H1 (cell line): ENCODE data around the gene GPR162. TPM values are rescaled to one million over a fixed set of nuclear protein-coding genes. Genes with fewer than 3 reads are reported as not detected.
"Not testable (repeated sequence)": the region's sequence is repeated elsewhere in the genome, so short reads cannot be mapped to it uniquely, and the experiment has no call there.

Source experiments
- CTCF ChIA-PET: fragments of 300-600 bp; sonication (Branson Sonifier 250); formaldehyde crosslinking; loops from one replicate; lab custom pipeline; 2021; ENCODE audit not compliant: partially characterized antibody; lab: Charles Lee
- POLR2A ChIA-PET: fragments of 300-600 bp; sonication (Branson Sonifier 250); formaldehyde crosslinking; loops from one replicate; lab custom pipeline; 2021; ENCODE audit warnings: inconsistent platforms; ENCODE audit not compliant: partially characterized antibody; lab: Charles Lee
- DNase-seq, 2 experiments: peaks; one replicate each; pipeline versions ENCODE4 v3.0.0 to v3.0.0-alpha.2; 2010 to 2022; ENCODE audit warnings: low spot score in 2 of 2, low read depth in 1 of 2, mixed read lengths in 1 of 2
- FAIRE-seq: peaks from 2 replicates; lab custom pipeline; 2011; peaks lifted over from hg19 to GRCh38; lab: Jason Lieb, UNC
- H2AFZ ChIP-seq: 2 replicates; pipeline ENCODE4 v1.8.1; 2012; ENCODE audit warnings: low read length, inconsistent platforms
- H2AK5ac ChIP-seq: 2 replicates; pipeline ENCODE4 v1.6.1; 2013; ENCODE audit warnings: low read depth, low read length
- H2BK120ac ChIP-seq: replicated peaks from 2 replicates; pipeline ENCODE3; 2013; ENCODE audit warnings: low read depth, low read length, inconsistent platforms
- H2BK12ac ChIP-seq: 2 replicates; pipeline ENCODE4 v1.6.1; 2013; ENCODE audit warnings: low read depth, low read length
- H2BK15ac ChIP-seq: 2 replicates; pipeline ENCODE4 v1.6.1; 2013; ENCODE audit warnings: low read length
- H2BK20ac ChIP-seq: 2 replicates; pipeline ENCODE4 v1.6.1; 2013; ENCODE audit warnings: low read length
- H2BK5ac ChIP-seq: 2 replicates; pipeline ENCODE4 v1.6.1; 2013; ENCODE audit warnings: low read depth, low read length
- H3K14ac ChIP-seq: 2 replicates; pipeline ENCODE4 v1.6.1; 2013; ENCODE audit warnings: inconsistent platforms; ENCODE audit not compliant: insufficient read length
- H3K18ac ChIP-seq: 2 replicates; pipeline ENCODE4 v1.6.1; 2013; ENCODE audit warnings: low read length; ENCODE audit errors: extremely low read depth
- H3K23ac ChIP-seq: 2 replicates; pipeline ENCODE4 v1.6.1; 2013; ENCODE audit warnings: inconsistent platforms; ENCODE audit not compliant: insufficient read length
- H3K23me2 ChIP-seq: 2 replicates; pipeline ENCODE4 v1.6.1; 2013; ENCODE audit warnings: low read depth, low read length
- H3K27ac ChIP-seq: 2 replicates; pipeline ENCODE4 v1.6.1; 2011; ENCODE audit warnings: low read depth, low read length, inconsistent platforms
- H3K27me3 ChIP-seq, 4 experiments: replicated peaks in 1 of 4; 1 replicate in 1 of 4; 2 replicates in 3 of 4; pipeline versions ENCODE4 v1.6.1 to v1.8.1; 2011 to 2013; ENCODE audit warnings: low read length in 3 of 4, mild to moderate bottlenecking in 3 of 4, inconsistent platforms in 2 of 4, mixed read lengths in 2 of 4, moderate library complexity in 1 of 4; ENCODE audit not compliant: control insufficient read depth in 3 of 4, insufficient read depth in 3 of 4; ENCODE audit errors: extremely low read depth in 1 of 4
- H3K36me3 ChIP-seq, 4 experiments: 2 replicates each; pipeline versions ENCODE4 v1.6.1 to v1.8.1; 2011 to 2013; ENCODE audit warnings: mild to moderate bottlenecking in 4 of 4, low read length in 3 of 4, moderate library complexity in 2 of 4, control low read depth in 1 of 4, inconsistent platforms in 1 of 4; ENCODE audit not compliant: insufficient read depth in 4 of 4, control insufficient read depth in 2 of 4
- H3K4ac ChIP-seq: replicated peaks from 2 replicates; pipeline ENCODE3; 2013; ENCODE audit warnings: low read length, low read depth, mixed read lengths, inconsistent platforms; ENCODE audit not compliant: insufficient read length
- H3K4me1 ChIP-seq, 4 experiments: replicated peaks in 1 of 4; 1 replicate in 1 of 4; 2 replicates in 3 of 4; pipeline versions ENCODE4 v1.6.1 to v1.8.1; 2011 to 2013; ENCODE audit warnings: low read length in 3 of 4, inconsistent platforms in 2 of 4, mixed read lengths in 1 of 4; ENCODE audit not compliant: insufficient read depth in 4 of 4, control insufficient read depth in 3 of 4
- H3K4me2 ChIP-seq, 2 experiments: 2 replicates each; pipeline versions ENCODE4 v1.6.1 to v1.8.1; 2011 to 2013; ENCODE audit warnings: low read depth in 2 of 2, low read length in 2 of 2, control low read depth in 1 of 2, inconsistent platforms in 1 of 2, mild to moderate bottlenecking in 1 of 2; ENCODE audit not compliant: insufficient read depth in 1 of 2
- H3K4me3 ChIP-seq, 4 experiments: fragments of 200-600, 300-600 bp in 1 of 4; sonication (generic), shearing (Covaris generic), sonication (Bioruptor Twin) in 1 of 4; 2 replicates each; pipeline versions ENCODE4 v1.5.1 to v1.8.1; 2011 to 2016; ENCODE audit warnings: low read length in 4 of 4, low read depth in 3 of 4, control low read depth in 2 of 4, inconsistent platforms in 2 of 4, mild to moderate bottlenecking in 2 of 4, mixed read lengths in 1 of 4, moderate library complexity in 1 of 4; ENCODE audit not compliant: insufficient read depth in 2 of 4; ENCODE audit errors: extremely low read depth in 1 of 4
- H3K56ac ChIP-seq: replicated peaks from 2 replicates; pipeline ENCODE3; 2013; ENCODE audit warnings: low read depth, mild to moderate bottlenecking, mixed read lengths, low read length, inconsistent platforms; ENCODE audit not compliant: insufficient read length
- H3K79me1 ChIP-seq: 2 replicates; pipeline ENCODE4 v1.6.1; 2013; ENCODE audit warnings: low read depth, low read length, control low read depth
- H3K79me2 ChIP-seq, 2 experiments: 2 replicates each; pipeline versions ENCODE4 v1.6.1 to v1.8.1; 2012 to 2013; ENCODE audit warnings: low read length in 2 of 2, mild to moderate bottlenecking in 2 of 2, inconsistent platforms in 1 of 2; ENCODE audit not compliant: insufficient read depth in 2 of 2, control insufficient read depth in 1 of 2
- H3K9ac ChIP-seq, 4 experiments: replicated peaks in 1 of 4; 1 replicate in 1 of 4; 2 replicates in 3 of 4; pipeline versions ENCODE4 v1.6.1 to v1.8.1; 2011 to 2013; ENCODE audit warnings: low read depth in 3 of 4, low read length in 3 of 4, control low read depth in 2 of 4, mild to moderate bottlenecking in 2 of 4, moderate library complexity in 2 of 4, inconsistent platforms in 1 of 4; ENCODE audit errors: extremely low read depth in 1 of 4
- H3K9me3 ChIP-seq, 2 experiments: 2 replicates each; pipeline versions ENCODE4 v1.6.1 to v1.8.1; 2012 to 2013; ENCODE audit warnings: mild to moderate bottlenecking in 2 of 2, moderate library complexity in 2 of 2, control low read depth in 1 of 2, inconsistent platforms in 1 of 2, low read depth in 1 of 2, low read length in 1 of 2, mixed read lengths in 1 of 2; ENCODE audit not compliant: insufficient read depth in 2 of 2
- H4K20me1 ChIP-seq, 2 experiments: replicated peaks in 1 of 2; 2 replicates each; pipeline versions ENCODE3 to v1.8.1; 2011 to 2013; ENCODE audit warnings: inconsistent platforms in 2 of 2, low read length in 2 of 2, mild to moderate bottlenecking in 1 of 2; ENCODE audit not compliant: insufficient read depth in 2 of 2, control insufficient read depth in 1 of 2
- H4K5ac ChIP-seq: 2 replicates; pipeline ENCODE4 v1.6.1; 2013; ENCODE audit warnings: low read length, low read depth, mixed read lengths, inconsistent platforms; ENCODE audit not compliant: insufficient read length
- H4K8ac ChIP-seq: 2 replicates; pipeline ENCODE4 v1.8.0; 2013; ENCODE audit warnings: mild to moderate bottlenecking, moderate library complexity, low read length, inconsistent platforms; ENCODE audit not compliant: insufficient read depth; ENCODE audit errors: extremely low read depth
- H4K91ac ChIP-seq: replicated peaks from 2 replicates; pipeline ENCODE3; 2013; ENCODE audit warnings: low read length, mixed read lengths, inconsistent platforms; ENCODE audit not compliant: insufficient read length
- whole genome bisulfite sequencing, 2 experiments: shearing (Covaris generic) in 1 of 2; methylation state at CpG; one replicate each; pipeline versions ENCODE4 v1.1.6 to v1.1.7; 2013 to 2015; ENCODE audit warnings: low lambda C conversion rate in 2 of 2, mixed read lengths in 2 of 2, inconsistent platforms in 1 of 2, low coverage in 1 of 2, missing lambda C conversion rate in 1 of 2; ENCODE audit not compliant: insufficient replicate concordance in 2 of 2, insufficient coverage in 1 of 2, insufficient read length in 1 of 2; ENCODE audit errors: extremely low coverage in 1 of 2, missing lambda C conversion rate in 1 of 2; 5-methylcytosine and 5-hydroxymethylcytosine counted together
- polyA plus RNA-seq, 7 experiments: library from polyadenylated mRNA; depleted of rRNA in 3 of 7; stranded (reverse) in 5 of 7; unstranded in 2 of 7; fragments of >200 nt in 5 of 7; fragments of 200-250 nt in 2 of 7; gene quantifications; 1 replicate in 5 of 7; 2 replicates in 1 of 7; 4 replicates in 1 of 7; pipeline versions ENCODE4 v1.2.1 to v1.2.3, GENCODE V29; 2011 to 2013; ENCODE audit warnings: missing spikeins in 2 of 7, mixed read lengths in 2 of 7
- total RNA-seq: library from RNA; stranded (reverse); fragmentation: NEBNext Ultra II Directional; extraction: Animal tissue kit (Norgen Biotek cat#: 25700); gene quantifications from 2 replicates; pipeline ENCODE4 v1.2.1, GENCODE V29; 2021

GPR162 gene
- total and polyA plus RNA-seq, 2 of the 8 experiments (the other 6 are each of a cell fraction or from before 2014, with no cell fraction given): 7.3 to 8.8 TPM

DNA sequence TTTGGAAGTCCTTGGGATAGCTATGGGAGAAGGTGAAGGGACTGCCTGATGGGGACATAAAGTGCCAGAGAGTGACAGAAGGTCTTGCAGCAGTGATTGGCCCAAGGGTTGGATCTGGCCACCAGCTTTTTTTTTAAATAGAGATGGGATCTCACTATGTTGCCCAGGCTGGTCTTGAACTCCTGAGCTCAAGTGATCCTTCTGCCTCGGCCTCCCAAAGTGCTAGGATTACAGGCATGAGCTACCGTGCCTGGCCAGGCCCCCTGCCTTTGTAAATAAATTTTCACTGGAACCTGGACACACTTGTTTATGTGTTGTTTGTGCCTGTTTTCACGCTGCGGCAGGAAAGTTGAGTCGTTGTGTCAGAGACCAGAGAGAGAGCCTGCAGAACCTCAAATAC lies 43.7 kb downstream of the GPR162 start:
- POLR2A ChIA-PET: interaction anchor here (1.3 to 18.9 kb wide), 9 partner anchors 21 to 260 kb away, joined by 4 to 588 read pairs (median 87); partner anchors contain the start of genes ATN1, C12orf57, CDCA3 and ENO2
- H3K56ac ChIP-seq, H3K14ac ChIP-seq, H2BK12ac ChIP-seq, H3K27me3 ChIP-seq, H3K9me3 ChIP-seq, H2BK120ac ChIP-seq, H2AFZ ChIP-seq, H3K4ac ChIP-seq, H2BK20ac ChIP-seq, H3K9ac ChIP-seq, DNase-seq, H4K91ac ChIP-seq, H3K4me3 ChIP-seq, H2BK15ac ChIP-seq, H3K18ac ChIP-seq, H4K8ac ChIP-seq, H3K79me1 ChIP-seq, H4K5ac ChIP-seq, H3K27ac ChIP-seq, H2BK5ac ChIP-seq, FAIRE-seq, H2AK5ac ChIP-seq, H3K23ac ChIP-seq: not testable (repeated sequence)
- Histone ChIP-seq H3K4me1 (peaks cover 5 to 34% (median 16%) of the 10 kb centered on the region in 4 experiments), H3K79me2 (peaks cover 0 to 22% of the 10 kb centered on the region in 2 experiments; a peak in 2 of 4 replicates), H3K4me2 (peak overlapping the region in 1 of 2 experiments; percentile 94; a peak in 1 of 4 replicates), H4K20me1 (peaks cover 13 to 15% of the 10 kb centered on the region in 2 experiments), H3K23me2 (peaks cover 11% of the 10 kb centered on the region), H3K36me3 (peaks cover 21 to 55% (median 40%) of the 10 kb centered on the region in 4 experiments)
- 92% methylated on average over 5 of the region's 5 CpGs; no CpG with 5 or more reads in 1 of the 2 experiments for WGBS, 2 experiments
- CTCF ChIA-PET: interaction anchor here (0.7 to 10.4 kb wide), 13 partner anchors 9 to 113 kb away, joined by 3 to 216 read pairs (median 4); partner anchors contain the start of genes C12orf57, CDCA3, MLF2 and RNU7-1
